Measurements from ENCODE around the gene KCTD7. TPM values are rescaled to one million over a fixed set of nuclear protein-coding genes. Genes with fewer than 3 reads are reported as not detected.

Gene KCTD7
- total and polyA plus RNA-seq, 10 of the 15 experiments (the other 5 are each of a cell fraction or from before 2014, with no cell fraction given): 1.6 to 18.0 (median 9.4) TPM

DNA sequence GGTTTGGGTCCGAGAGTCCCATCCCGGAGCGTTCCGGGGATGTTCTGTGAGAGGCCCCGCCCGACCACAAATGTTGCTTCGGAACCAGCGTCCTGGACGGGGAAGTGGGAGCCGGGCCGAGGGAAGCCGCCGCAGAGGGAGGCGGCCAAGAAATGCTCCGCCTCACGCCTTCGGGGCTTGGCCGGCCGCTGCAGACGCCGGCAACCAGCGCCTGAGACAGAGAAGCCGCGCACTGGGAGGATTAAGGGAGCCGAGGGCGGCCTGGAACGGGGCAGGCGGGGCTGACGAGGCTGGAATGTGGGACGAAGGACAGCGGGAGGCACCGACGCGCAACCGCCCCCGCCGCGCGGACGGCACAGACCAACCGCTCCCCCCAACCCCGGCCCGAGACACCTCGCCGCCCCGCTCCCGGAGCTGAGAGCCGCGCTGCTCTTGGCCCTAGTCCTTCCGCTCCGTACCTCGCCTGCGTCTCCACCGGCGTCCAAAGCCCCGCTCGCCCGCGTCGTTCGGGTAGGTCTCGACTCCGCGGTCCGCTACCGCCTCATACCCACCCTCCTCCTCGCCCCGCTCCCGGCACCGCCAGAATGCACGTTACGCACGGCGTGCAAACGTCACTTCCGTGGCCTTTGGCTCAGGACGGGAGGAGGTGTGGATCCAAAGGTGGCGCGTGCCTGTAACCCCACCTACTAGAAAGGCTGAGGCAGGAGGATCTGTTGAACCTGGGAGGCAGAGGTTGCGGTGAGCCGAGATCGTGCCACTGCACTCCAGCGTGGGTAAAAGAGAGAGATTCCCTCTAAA lies 36.7 kb upstream of the KCTD7 start (continued):
- 0 out of 4 replicates have a peak, but pooled peaks of 1 of the 2 experiments have one; percentile 2 for TF ChIP-seq SRF (IDR thresholded peaks at IDR 0.05; ENCODE audit: low read depth in 2 of 2, low read length in 2 of 2)
- TF ChIP-seq, protein P1, sequence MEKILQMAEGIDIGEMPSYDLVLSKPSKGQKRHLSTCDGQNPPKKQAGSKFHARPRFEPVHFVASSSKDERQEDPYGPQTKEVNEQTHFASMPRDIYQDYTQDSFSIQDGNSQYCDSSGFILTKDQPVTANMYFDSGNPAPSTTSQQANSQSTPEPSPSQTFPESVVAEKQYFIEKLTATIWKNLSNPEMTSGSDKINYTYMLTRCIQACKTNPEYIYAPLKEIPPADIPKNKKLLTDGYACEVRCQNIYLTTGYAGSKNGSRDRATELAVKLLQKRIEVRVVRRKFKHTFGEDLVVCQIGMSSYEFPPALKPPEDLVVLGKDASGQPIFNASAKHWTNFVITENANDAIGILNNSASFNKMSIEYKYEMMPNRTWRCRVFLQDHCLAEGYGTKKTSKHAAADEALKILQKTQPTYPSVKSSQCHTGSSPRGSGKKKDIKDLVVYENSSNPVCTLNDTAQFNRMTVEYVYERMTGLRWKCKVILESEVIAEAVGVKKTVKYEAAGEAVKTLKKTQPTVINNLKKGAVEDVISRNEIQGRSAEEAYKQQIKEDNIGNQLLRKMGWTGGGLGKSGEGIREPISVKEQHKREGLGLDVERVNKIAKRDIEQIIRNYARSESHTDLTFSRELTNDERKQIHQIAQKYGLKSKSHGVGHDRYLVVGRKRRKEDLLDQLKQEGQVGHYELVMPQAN (conservative IDR thresholded peaks at IDR 0.05): peak; percentile 74
- TF ChIP-seq STAT3 (IDR thresholded peaks at IDR 0.05; ENCODE audit: low read depth, low read length): no peak
- TF ChIP-seq, protein P2, sequence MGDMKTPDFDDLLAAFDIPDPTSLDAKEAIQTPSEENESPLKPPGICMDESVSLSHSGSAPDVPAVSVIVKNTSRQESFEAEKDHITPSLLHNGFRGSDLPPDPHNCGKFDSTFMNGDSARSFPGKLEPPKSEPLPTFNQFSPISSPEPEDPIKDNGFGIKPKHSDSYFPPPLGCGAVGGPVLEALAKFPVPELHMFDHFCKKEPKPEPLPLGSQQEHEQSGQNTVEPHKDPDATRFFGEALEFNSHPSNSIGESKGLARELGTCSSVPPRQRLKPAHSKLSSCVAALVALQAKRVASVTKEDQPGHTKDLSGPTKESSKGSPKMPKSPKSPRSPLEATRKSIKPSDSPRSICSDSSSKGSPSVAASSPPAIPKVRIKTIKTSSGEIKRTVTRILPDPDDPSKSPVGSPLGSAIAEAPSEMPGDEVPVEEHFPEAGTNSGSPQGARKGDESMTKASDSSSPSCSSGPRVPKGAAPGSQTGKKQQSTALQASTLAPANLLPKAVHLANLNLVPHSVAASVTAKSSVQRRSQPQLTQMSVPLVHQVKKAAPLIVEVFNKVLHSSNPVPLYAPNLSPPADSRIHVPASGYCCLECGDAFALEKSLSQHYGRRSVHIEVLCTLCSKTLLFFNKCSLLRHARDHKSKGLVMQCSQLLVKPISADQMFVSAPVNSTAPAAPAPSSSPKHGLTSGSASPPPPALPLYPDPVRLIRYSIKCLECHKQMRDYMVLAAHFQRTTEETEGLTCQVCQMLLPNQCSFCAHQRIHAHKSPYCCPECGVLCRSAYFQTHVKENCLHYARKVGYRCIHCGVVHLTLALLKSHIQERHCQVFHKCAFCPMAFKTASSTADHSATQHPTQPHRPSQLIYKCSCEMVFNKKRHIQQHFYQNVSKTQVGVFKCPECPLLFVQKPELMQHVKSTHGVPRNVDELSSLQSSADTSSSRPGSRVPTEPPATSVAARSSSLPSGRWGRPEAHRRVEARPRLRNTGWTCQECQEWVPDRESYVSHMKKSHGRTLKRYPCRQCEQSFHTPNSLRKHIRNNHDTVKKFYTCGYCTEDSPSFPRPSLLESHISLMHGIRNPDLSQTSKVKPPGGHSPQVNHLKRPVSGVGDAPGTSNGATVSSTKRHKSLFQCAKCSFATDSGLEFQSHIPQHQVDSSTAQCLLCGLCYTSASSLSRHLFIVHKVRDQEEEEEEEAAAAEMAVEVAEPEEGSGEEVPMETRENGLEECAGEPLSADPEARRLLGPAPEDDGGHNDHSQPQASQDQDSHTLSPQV (IDR thresholded peaks at IDR 0.05): no peak
- no peak; the same call in 1 of the 2 replicates for TF ChIP-seq SMARCA5 (IDR thresholded peaks at IDR 0.05)
- 0 out of 2 replicates have a peak, but pooled peaks have one; percentile 44 for TF ChIP-seq TARDBP (IDR thresholded peaks at IDR 0.05; ENCODE audit: borderline replicate concordance)
- TF ChIP-seq, protein P3, sequence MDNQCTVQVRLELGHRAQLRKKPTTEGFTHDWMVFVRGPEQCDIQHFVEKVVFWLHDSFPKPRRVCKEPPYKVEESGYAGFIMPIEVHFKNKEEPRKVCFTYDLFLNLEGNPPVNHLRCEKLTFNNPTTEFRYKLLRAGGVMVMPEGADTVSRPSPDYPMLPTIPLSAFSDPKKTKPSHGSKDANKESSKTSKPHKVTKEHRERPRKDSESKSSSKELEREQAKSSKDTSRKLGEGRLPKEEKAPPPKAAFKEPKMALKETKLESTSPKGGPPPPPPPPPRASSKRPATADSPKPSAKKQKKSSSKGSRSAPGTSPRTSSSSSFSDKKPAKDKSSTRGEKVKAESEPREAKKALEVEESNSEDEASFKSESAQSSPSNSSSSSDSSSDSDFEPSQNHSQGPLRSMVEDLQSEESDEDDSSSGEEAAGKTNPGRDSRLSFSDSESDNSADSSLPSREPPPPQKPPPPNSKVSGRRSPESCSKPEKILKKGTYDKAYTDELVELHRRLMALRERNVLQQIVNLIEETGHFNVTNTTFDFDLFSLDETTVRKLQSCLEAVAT (IDR thresholded peaks at IDR 0.05): peak; percentile 74; the same call in 1 of the 2 replicates
- TF ChIP-seq MTA2 (IDR thresholded peaks at IDR 0.05; ENCODE audit: low read depth): peak; percentile 18; the same call in 1 of the 2 replicates
- peak; percentile 83 to 97 for TF ChIP-seq EGR1 (IDR thresholded peaks at IDR 0.05; ENCODE audit: borderline replicate concordance in 1 of 2, low read depth in 2 of 2, low read length in 2 of 2)
- no peak for TF ChIP-seq NFYA (IDR thresholded peaks at IDR 0.05; ENCODE audit: borderline replicate concordance, low read depth, low read length)
- no peak for TF ChIP-seq FOXM1 (IDR thresholded peaks at IDR 0.05; ENCODE audit: low read depth, low read length)
- TF ChIP-seq MEF2B (IDR thresholded peaks at IDR 0.05; ENCODE audit: partially characterized antibody, poor library complexity, severe bottlenecking): peak; percentile 8
- no peak for TF ChIP-seq ZNF207 (IDR thresholded peaks at IDR 0.05; ENCODE audit: borderline replicate concordance)
- peak; percentile 68 for TF ChIP-seq ATF7 (IDR thresholded peaks at IDR 0.05; ENCODE audit: low read depth)
- TF ChIP-seq RAD51 (IDR thresholded peaks at IDR 0.05): peak; percentile 37; the same call in 1 of the 2 replicates
- TF ChIP-seq MXI1 (IDR thresholded peaks at IDR 0.05; ENCODE audit: low read depth, low read length): peak; percentile 54; the same call in 1 of the 2 replicates
- TF ChIP-seq, protein P4, sequence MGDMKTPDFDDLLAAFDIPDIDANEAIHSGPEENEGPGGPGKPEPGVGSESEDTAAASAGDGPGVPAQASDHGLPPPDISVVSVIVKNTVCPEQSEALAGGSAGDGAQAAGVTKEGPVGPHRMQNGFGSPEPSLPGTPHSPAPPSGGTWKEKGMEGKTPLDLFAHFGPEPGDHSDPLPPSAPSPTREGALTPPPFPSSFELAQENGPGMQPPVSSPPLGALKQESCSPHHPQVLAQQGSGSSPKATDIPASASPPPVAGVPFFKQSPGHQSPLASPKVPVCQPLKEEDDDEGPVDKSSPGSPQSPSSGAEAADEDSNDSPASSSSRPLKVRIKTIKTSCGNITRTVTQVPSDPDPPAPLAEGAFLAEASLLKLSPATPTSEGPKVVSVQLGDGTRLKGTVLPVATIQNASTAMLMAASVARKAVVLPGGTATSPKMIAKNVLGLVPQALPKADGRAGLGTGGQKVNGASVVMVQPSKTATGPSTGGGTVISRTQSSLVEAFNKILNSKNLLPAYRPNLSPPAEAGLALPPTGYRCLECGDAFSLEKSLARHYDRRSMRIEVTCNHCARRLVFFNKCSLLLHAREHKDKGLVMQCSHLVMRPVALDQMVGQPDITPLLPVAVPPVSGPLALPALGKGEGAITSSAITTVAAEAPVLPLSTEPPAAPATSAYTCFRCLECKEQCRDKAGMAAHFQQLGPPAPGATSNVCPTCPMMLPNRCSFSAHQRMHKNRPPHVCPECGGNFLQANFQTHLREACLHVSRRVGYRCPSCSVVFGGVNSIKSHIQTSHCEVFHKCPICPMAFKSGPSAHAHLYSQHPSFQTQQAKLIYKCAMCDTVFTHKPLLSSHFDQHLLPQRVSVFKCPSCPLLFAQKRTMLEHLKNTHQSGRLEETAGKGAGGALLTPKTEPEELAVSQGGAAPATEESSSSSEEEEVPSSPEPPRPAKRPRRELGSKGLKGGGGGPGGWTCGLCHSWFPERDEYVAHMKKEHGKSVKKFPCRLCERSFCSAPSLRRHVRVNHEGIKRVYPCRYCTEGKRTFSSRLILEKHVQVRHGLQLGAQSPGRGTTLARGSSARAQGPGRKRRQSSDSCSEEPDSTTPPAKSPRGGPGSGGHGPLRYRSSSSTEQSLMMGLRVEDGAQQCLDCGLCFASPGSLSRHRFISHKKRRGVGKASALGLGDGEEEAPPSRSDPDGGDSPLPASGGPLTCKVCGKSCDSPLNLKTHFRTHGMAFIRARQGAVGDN (IDR thresholded peaks at IDR 0.05): peak; percentile 95
